Activated T-helper 9 cell treated with anti-CD3 and anti-CD28 coated beads, Interleukin-2, amount 50 U/mL, for 16 hours (primary cell): ENCODE data around the gene SLC38A6.
"Not testable (repeated sequence)": the region's sequence is repeated elsewhere in the genome, so short reads cannot be mapped to it uniquely, and the experiment has no call there.

Experiments
- DNase-seq: peaks from one replicate; pipeline ENCODE4 v3.0.0-alpha.2; 2020; ENCODE audit warnings: low read depth

Gene SLC38A6

DNA sequence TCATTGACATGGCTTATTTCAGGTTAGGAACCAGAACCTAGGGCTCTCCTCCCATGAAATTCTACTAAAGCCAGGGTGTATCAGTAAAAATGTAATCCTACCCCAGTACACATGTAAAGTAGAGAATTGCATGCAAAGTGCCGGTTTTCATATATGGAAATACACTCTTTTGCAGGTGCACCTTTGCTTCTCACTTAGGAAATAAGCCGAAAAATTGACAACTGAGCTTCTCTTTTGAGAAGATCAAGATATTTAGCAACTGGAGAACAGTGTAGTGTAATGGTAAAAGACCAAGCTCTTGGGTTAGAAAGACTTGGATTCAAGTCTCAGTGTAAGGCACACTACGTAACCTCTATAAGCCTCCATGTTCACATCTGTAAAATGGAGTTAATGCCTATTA lies 82.4 kb downstream of the SLC38A6 start:
- no peak for DNase-seq

- no peak for DNase-seq
These were observed 83.2 kb downstream of the SLC38A6 start for GRCh38 chr14:61064210-61064609.

DNA sequence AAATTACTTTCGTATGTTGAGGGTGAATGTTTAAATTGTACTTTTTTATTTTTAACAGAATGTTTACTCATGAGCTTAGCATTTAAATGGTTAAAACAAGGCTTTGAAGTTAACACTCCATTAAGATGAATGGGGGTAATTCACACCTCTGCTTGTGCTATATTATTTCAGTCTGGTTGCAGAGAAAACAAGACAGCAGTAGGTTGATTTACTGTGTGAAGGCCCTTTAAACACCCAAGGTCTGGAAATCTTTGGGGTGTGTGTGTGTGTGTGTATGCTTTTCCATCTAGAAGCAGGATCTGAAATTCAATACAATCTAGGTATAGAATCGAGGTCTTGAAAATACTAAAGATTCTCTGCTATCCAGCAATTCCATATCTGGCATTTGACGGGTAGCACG lies 83.8 kb downstream of the SLC38A6 start:
- no peak for DNase-seq

DNA sequence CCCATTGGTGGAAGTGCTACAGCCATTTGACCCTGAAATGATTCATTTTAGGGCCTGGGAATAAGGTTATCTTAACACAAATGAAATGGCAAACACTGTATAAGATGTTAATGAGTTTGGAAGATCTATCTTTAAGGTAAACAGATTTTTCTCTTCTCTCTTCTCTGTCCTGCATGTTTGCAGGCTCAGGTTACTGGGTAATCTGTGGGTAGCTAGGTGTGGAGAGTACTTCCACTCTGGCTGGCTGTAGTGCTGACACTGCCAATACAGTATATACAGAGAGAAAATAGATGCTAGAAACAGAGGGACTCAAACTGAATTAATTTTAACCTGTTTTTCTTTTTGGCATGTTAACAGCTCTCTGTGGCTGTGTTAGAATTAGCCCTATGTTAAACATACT lies 84.6 kb downstream of the SLC38A6 start:
- no peak for DNase-seq

GRCh38 chr14:61072442-61072841 lies 91.4 kb downstream of the SLC38A6 start:
- not testable (repeated sequence) for DNase-seq

DNA sequence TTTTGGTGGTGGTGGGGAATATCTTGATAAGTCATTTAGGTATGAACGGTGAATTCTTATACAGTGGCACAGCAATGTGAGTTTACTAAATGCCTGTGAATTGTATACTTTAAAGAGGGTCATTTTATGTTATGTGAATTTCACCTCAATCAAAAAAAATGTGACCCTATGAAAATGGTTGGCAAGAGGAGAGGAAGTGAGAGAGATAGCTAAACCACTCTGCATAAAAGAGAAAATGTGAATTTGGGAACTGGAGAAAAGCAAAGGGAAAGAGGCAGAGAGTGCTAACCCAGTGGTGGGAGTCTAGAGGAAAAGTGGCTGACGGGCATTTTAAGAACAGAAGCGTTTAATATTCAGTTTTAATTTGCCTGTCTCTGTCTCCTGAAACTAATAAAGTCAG lies 93.8 kb downstream of the SLC38A6 start:
- DNase-seq: no peak

DNA sequence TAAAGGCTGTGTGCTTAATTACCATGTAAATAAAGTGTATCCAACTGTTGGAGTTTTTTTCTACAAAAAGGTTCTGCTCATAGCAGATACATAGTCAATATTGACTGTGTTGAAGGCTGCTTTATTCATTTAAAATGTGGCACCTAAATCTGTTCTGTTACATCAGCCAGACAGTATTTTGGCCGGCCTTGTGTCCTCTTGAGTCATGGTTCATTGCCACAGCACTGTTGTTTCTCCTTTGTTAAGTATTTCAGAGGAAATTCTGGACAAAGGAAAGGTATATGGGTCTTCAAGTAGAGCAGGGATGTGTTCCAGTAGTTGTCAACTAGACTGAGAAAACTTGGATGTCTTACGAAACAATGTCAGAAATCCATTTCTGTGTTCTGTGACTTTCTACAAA lies 95.5 kb downstream of the SLC38A6 start:
- no peak for DNase-seq

DNA sequence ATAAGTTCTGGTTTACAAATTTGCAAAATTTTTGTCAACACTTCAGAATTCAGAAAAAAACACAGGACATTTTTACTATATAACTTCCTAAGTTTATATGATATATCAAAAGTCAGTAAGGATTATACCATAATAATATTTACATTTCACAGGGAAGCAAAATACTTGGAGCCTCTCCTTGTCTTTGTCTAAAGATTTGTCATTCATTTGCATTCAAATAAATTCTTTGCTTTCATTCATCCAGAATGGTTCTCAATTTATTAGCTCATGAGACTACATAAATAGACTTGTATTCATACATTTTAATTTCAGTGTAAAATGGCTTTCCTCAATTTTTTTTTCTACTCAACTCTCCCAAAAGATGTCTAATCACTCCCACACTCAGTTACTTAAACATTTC lies 96.4 kb downstream of the SLC38A6 start:
- DNase-seq: no peak

DNA sequence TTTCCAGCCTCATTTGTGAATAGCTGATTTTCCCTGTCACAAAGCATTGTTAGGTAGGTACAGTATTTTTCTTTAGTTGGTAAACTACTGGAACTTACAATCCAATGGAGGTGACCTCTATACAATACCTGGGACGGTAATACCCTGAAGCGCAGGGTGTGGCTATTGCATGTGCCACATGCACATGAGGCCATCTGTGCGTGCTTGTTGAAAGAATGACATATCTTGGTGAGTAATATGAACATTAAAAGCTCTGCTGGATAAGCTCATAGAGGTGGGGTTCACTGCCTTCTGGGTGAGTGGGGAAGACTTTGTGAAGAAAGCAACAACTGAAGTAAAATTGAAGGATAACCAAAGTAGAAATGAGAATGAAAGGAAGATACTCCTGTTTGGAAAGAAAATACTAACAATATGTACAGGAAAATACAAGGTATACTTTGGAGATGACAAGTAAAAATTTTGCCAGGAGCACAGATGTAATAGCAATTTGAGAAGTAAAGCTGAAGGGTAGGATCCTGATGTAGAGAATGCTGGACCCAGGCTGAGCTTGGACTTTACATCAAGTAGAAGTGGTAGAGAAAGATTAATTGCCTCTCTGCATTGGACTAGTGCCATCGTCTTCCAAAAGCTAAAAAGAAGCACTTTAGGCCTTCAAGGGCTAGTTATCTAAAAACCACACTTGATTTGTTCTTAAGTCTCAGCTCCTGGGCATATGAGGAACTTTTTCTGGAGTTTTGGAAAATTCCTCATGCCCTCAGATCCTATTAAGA lies 97.1 kb downstream of the SLC38A6 start:
- no peak for DNase-seq

DNA sequence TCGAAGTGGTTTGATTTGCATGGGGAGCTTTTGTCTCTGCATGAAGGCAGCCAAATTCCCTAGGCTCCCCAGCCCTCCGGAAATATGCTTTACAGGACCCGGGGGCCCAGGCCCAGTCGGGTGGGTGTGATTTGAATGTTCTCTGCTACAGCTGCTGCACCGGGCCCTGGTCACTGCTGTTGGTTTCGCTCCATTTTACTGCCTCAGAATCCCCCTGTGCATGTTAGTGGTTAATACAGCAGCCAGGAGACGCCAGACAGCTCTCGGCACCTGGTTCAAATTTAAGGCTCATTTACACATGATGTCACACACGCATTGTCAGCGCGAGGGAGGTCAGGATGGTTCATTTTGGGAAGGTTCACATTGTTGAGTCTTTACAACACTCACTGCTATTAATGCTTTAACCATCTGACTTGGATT lies 99.6 kb downstream of the SLC38A6 start:
- DNase-seq: no peak

DNA sequence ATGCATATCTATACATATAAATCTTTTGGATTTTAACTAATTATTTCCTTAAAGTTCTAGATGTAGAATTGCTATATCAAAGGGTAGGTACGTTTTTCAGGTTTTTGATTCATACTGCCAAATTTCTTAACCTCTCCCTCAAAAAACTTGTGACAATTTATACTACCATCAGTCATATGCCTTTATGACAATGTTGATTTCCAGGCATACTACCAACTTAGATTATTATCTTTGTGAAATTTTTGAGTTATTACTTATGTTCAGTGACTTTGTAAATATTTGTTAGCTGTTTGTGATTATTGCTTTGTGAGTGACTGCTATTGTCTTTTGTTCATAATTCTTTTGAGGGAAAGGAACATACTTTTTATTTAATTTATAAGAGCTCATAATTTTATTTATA lies 107.0 kb downstream of the SLC38A6 start:
- DNase-seq: no peak

DNA sequence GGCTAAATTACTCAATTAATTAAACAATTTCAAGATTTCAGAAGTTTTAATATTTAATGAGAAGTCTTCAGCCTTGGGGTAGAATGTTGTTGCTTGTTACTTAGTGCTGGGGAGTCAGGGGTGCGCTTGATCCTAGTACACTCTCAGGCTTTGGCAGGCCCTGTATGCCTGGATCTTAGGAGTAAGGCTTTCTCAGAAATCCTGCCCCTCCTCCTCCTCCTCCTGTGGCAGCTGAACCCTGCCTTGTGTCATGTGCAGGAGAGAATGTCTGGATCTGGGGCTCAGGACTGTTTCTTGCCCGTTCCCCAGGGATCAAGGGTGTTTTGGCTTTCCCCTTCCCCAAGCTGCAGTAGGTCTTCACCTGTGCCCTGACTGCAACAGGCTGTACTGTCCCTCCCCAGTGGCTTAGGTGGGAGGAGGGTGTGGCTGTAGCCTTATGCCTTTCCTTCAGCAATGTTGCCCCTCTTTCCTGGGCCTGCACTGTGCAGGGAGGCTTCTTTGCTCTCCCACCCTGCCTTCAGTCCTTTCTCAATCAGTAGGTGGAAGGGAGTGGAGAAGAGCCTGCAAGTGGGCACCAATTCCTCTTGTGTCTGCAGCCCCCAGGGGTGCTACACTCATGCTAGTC lies 108.2 kb downstream of the SLC38A6 start:
- no peak for DNase-seq

- DNase-seq: no peak
These were observed 109.6 kb downstream of the SLC38A6 start for GRCh38 chr14:61090432-61091216.

DNA sequence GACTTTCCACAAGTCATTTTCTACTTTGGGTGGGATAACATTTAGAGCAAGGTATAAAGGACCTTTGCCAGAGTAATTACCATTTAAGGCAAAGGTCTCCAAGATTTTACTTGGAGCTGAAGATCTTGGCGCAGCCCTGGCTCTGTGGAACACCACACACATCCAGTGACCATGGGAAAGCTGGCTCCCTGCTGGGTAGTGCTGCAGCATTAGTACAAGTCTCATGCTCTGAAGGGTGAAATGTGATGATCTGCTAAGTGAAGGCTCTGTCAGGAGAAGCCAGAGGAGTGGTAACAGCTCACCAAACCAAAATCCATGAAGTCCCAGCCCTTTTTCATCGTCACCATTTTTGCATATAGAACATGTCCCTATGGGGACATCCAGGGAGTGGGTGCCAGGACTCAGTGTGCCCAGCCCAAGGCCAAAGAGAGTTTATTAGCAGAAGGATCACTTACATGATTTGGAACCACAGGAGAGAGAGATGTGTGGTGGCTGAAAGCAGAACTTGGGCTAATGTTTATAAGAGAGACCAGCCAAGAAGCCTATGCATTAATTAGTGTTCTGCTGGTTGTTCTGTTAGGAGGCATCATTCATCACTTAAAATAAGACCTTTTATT lies 110.7 kb downstream of the SLC38A6 start:
- DNase-seq: no peak

- not testable (repeated sequence) for DNase-seq
These were observed 117.1 kb downstream of the SLC38A6 start for GRCh38 chr14:61098096-61098495.

GRCh38 chr14:61098721-61099120 lies 117.7 kb downstream of the SLC38A6 start:
- DNase-seq: no peak

DNA sequence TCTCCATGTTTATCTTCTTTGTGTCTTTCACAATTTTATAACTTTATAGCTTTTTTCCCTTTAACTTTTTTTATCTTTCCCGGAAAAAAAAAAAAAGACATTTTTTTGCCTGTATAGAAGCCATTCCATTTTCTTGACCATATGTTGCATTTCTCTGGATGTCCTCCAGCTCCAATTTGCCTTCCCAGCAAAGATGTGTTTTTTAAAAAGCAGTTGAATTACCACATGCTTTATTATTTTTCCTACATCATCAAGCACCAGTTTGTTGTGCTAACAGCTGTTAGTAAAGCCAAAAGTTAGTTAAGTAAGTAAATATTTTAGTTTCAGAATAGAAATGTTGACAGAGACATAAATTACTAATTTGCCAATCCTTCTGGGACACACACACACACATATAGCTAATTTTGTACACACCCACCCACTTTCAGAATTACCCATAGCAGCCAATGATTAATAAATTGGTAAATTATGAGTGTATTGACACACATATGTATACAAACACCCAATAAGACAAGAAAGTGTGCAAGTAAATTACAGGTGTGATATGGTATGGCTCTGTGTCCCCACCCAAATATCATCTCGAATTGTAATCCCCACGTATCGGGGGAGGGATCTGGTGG lies 118.3 kb downstream of the SLC38A6 start:
- no peak for DNase-seq

GRCh38 chr14:61101803-61102548 lies 120.9 kb downstream of the SLC38A6 start:
- no peak for DNase-seq
